ENCODE measurements around the gene CCDC71L. TPM values are rescaled to one million over a fixed set of nuclear protein-coding genes. Genes with fewer than 3 reads are reported as not detected.

Gene CCDC71L
- total and polyA plus RNA-seq, 4 experiments from 2014 or later = 2.6 to 16.6 (median 10.6) TPM

DNA sequence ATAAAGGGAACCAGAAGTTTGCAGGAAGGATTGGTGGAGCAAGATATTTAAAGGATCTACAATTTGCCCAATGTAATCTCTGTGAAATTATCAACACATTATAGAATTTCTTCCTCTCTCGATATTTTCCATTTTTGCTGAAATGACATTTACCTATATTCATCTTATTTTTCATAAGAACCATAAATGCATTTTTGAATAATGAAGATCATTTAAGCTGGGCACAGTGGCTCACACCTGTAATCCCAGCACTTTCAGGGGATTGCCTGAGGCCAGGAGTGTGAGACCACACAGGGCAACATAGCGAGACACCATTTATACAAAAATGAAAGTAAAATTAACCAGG, 37.7 kb downstream of the CCDC71L start:
- Histone ChIP-seq H3K4me1 (ENCODE audit: insufficient read depth, low read length) (no peaks in the 10 kb centered on the region), H3K9me3 (ENCODE audit: control insufficient read depth in 1 of 2, low read length in 2 of 2) (no peaks in the 10 kb centered on the region), H3K27me3 (ENCODE audit: insufficient read depth, low read length) (no peaks in the 10 kb centered on the region), H3K4me3 (ENCODE audit: low read length in 2 of 2) (no peak overlapping the region), H3K27ac (ENCODE audit: low read depth, low read length) (no peak overlapping the region), H3K36me3 (ENCODE audit: insufficient read depth, low read length) (no peaks in the 10 kb centered on the region)
- no peak overlapping the region for H3K4me3 Mint-ChIP-seq
- no peaks in the 10 kb centered on the region for H3K36me3 Mint-ChIP-seq
- intact Hi-C loops (cut with micrococcal nuclease) = no loop called here
- ChIA-PET CTCF (ENCODE audit: partially characterized antibody) (no interaction called here), POLR2A (ENCODE audit: partially characterized antibody) (no interaction called here)
- H3K4me1 Mint-ChIP-seq = peaks cover 0 to 1% (median 0%) of the 10 kb centered on the region in 4 donors
- no peak for DNase-seq
- H3K9me3 Mint-ChIP-seq = peaks cover 0 to 16% (median 7%) of the 10 kb centered on the region in 8 donors
- H3K27me3 Mint-ChIP-seq = peaks cover 0 to 3% of the 10 kb centered on the region in 2 donors
- H3K27ac Mint-ChIP-seq = no peak overlapping the region

DNA sequence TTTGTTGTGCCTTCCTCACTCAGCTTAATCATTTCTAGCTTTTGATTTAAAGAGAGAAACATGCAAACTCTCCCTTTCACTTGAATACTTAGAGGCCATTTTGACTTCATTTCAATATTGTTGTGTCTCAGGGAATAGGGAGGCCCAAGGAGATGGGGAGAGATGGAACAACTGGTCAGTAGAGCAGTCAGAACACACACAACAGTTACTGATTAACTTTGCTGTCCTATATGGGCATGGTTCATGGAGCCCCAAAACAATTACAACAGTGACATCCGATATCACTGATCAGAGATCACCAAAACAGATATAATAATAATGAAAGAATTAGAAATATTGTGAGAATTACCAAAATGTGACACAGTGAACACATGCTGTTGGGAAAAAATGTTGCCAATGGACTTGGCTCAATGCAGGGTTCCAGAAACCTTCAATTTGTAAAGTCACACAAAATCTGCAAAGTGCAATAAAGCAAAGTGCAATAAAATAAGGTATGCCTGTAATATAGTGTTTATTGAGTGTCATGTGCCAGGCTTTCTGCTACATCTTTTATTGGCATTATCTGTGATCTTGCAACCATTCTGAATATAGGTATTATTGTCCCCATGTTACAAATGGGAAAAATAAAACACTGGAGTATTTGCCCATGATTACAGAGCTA, 38.2 kb downstream of the CCDC71L start:
- H3K9me3 ChIP-seq (ENCODE audit: control insufficient read depth in 1 of 2, low read length in 2 of 2) = no peaks in the 10 kb centered on the region
- peaks cover 0 to 1% (median 0%) of the 10 kb centered on the region in 4 donors for H3K4me1 Mint-ChIP-seq
- peaks cover 0 to 16% (median 7%) of the 10 kb centered on the region in 8 donors for H3K9me3 Mint-ChIP-seq
- H3K36me3 ChIP-seq (ENCODE audit: insufficient read depth, low read length) = no peaks in the 10 kb centered on the region
- no peaks in the 10 kb centered on the region for H3K36me3 Mint-ChIP-seq
- no peak overlapping the region for H3K4me3 ChIP-seq (ENCODE audit: low read length in 2 of 2)
- H3K27ac Mint-ChIP-seq = no peak overlapping the region
- no peaks in the 10 kb centered on the region for H3K27me3 ChIP-seq (ENCODE audit: insufficient read depth, low read length)
- intact Hi-C loops (cut with micrococcal nuclease) = no loop called here
- CTCF ChIA-PET (ENCODE audit: partially characterized antibody) = interaction anchor here (0.9 kb wide), 1 partner anchor 13 kb away, joined by 3 read pairs; no protein-coding TSS in a partner anchor
- H3K4me1 ChIP-seq (ENCODE audit: insufficient read depth, low read length) = no peaks in the 10 kb centered on the region
- peaks cover 0 to 3% of the 10 kb centered on the region in 2 donors for H3K27me3 Mint-ChIP-seq
- H3K4me3 Mint-ChIP-seq = no peak overlapping the region
- no peak overlapping the region for H3K27ac ChIP-seq (ENCODE audit: low read depth, low read length)
- POLR2A ChIA-PET (ENCODE audit: partially characterized antibody) = no interaction called here
- DNase-seq = no peak

DNA sequence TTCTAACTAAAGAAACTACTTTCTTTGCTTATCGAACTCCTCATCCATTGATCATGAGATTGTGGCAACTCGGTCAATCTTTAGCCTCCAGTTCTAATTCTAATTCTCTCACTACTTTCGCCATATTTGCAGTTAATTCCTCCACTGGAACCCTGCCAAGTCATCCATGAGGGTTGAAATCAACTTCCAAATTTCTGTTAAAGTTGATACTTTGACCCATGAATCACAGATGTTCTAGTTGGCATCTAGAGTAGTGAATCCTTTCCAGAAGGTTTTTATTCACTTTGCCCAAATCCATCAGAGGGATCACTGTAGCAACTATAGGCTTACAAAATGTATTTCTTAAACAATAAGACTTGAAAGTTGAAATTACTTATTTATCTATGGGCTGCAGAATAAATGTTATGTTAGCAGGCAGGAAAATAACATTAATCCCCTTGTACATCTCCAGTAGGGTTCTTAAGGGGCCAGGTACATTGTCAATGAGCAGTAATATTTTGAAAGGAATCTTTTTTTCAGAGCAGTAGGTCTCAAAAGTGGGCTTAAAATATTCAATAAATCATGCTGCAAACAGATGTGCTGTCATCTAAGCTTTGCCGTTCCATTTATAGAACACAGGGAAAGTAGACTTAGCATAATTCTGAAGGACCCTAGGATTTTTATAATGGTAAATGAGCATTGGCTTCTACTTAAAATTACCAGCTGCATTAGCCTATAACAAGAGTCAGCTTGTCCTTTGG, 39.4 kb downstream of the CCDC71L start:
- Histone ChIP-seq H3K4me3 (ENCODE audit: low read length in 2 of 2) (no peak overlapping the region), H3K9me3 (ENCODE audit: control insufficient read depth in 1 of 2, low read length in 2 of 2) (no peaks in the 10 kb centered on the region), H3K27me3 (ENCODE audit: insufficient read depth, low read length) (no peaks in the 10 kb centered on the region), H3K4me1 (ENCODE audit: insufficient read depth, low read length) (no peaks in the 10 kb centered on the region), H3K36me3 (ENCODE audit: insufficient read depth, low read length) (no peaks in the 10 kb centered on the region), H3K27ac (ENCODE audit: low read depth, low read length) (no peak overlapping the region)
- Mint-ChIP-seq H3K4me3 (no peak overlapping the region), H3K9me3 (peaks cover 0 to 16% (median 7%) of the 10 kb centered on the region in 8 donors), H3K36me3 (no peaks in the 10 kb centered on the region), H3K27ac (no peak overlapping the region), H3K4me1 (peaks cover 0 to 1% (median 0%) of the 10 kb centered on the region in 4 donors), H3K27me3 (peaks cover 0 to 3% of the 10 kb centered on the region in 2 donors)
- CTCF ChIA-PET (ENCODE audit: partially characterized antibody) = no interaction called here
- POLR2A ChIA-PET (ENCODE audit: partially characterized antibody) = no interaction called here
- DNase-seq = no peak
- intact Hi-C loops (cut with micrococcal nuclease) = no loop called here

DNA sequence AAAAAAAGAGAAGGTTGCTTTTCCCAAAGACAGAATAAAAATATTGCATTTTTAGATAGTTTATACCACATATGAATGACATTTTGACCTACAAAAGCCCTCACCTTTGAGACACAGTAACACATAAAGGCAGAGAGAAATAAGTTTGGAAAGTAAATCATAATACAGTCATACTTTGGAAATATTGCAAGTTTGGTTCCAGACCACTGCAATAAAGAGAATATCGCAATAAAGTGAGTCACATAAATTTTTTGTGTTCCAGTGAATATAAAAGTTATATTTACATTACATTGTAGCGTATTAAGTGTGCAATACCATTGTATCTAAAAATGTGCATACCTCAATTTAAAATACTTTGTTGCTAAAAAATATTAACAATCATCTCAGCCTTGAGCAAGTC, 40.3 kb downstream of the CCDC71L start:
- no peak for DNase-seq
- H3K27me3 Mint-ChIP-seq = peaks cover 0 to 3% of the 10 kb centered on the region in 2 donors
- peaks cover 0 to 16% (median 7%) of the 10 kb centered on the region in 8 donors for H3K9me3 Mint-ChIP-seq
- Histone ChIP-seq H3K27me3 (ENCODE audit: insufficient read depth, low read length) (no peaks in the 10 kb centered on the region), H3K4me1 (ENCODE audit: insufficient read depth, low read length) (no peaks in the 10 kb centered on the region), H3K36me3 (ENCODE audit: insufficient read depth, low read length) (no peaks in the 10 kb centered on the region), H3K27ac (ENCODE audit: low read depth, low read length) (no peak overlapping the region), H3K4me3 (ENCODE audit: low read length in 2 of 2) (no peak overlapping the region), H3K9me3 (ENCODE audit: control insufficient read depth in 1 of 2, low read length in 2 of 2) (no peaks in the 10 kb centered on the region)
- H3K4me1 Mint-ChIP-seq = peaks cover 0 to 1% (median 0%) of the 10 kb centered on the region in 4 donors
- no peak overlapping the region for H3K4me3 Mint-ChIP-seq
- H3K36me3 Mint-ChIP-seq = no peaks in the 10 kb centered on the region
- H3K27ac Mint-ChIP-seq = no peak overlapping the region
- ChIA-PET POLR2A (ENCODE audit: partially characterized antibody) (no interaction called here), CTCF (ENCODE audit: partially characterized antibody) (no interaction called here)
- intact Hi-C loops (cut with micrococcal nuclease) = no loop called here

DNA sequence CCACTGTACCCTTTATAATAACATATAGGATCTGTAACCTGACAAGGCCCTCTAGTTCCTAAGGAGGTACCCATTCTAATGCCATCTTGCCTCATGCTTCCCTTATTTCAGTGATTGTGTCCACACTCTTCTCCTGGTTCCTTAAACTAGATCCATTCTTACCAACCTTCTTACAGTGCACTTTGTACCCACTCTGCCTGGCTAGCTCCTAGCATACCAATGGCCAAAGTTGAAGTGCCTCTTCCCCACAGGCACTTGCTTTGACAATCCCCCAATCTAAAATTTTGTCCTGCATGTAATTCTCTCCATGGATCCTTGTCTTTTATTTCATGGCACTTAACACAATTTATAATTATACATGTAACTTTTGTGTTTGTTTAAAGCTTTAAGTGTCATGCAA, 40.9 kb downstream of the CCDC71L start:
- peaks cover 0 to 3% of the 10 kb centered on the region in 2 donors for H3K27me3 Mint-ChIP-seq
- Histone ChIP-seq H3K27me3 (ENCODE audit: insufficient read depth, low read length) (no peaks in the 10 kb centered on the region), H3K36me3 (ENCODE audit: insufficient read depth, low read length) (no peaks in the 10 kb centered on the region), H3K4me1 (ENCODE audit: insufficient read depth, low read length) (no peaks in the 10 kb centered on the region), H3K4me3 (ENCODE audit: low read length in 2 of 2) (no peak overlapping the region), H3K9me3 (ENCODE audit: control insufficient read depth in 1 of 2, low read length in 2 of 2) (no peaks in the 10 kb centered on the region), H3K27ac (ENCODE audit: low read depth, low read length) (no peak overlapping the region)
- ChIA-PET POLR2A (ENCODE audit: partially characterized antibody) (interaction anchor here (1.2 kb wide), 1 partner anchor 22 kb away, joined by 3 read pairs; no protein-coding TSS in a partner anchor), CTCF (ENCODE audit: partially characterized antibody) (no interaction called here)
- intact Hi-C loops (cut with micrococcal nuclease) = no loop called here
- no peaks in the 10 kb centered on the region for H3K36me3 Mint-ChIP-seq
- no peak overlapping the region for H3K4me3 Mint-ChIP-seq
- H3K27ac Mint-ChIP-seq = no peak overlapping the region
- H3K9me3 Mint-ChIP-seq = peaks cover 0 to 16% (median 7%) of the 10 kb centered on the region in 8 donors
- DNase-seq = no peak
- no peaks in the 10 kb centered on the region for H3K4me1 Mint-ChIP-seq

DNA sequence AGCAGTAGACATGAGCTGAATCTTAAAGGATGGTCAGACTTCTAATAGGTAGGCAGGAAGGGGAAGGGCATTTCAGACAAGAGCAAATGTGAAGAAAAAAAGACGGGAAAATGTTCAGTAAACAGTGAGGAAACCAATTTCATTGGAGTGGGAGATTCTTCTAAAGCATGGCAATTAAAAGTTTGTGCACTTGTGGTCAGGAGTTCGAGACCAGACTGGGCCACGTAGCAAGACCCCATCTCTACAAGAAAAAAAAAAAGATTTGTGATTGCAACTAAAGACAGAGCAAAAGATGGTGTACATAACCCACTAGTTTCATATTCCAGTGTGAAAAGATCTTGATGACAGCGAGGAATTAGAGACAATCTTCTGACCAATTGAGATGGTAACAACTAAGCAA, 41.7 kb downstream of the CCDC71L start:
- H3K4me1 Mint-ChIP-seq = no peaks in the 10 kb centered on the region
- ChIA-PET CTCF (ENCODE audit: partially characterized antibody) (no interaction called here), POLR2A (ENCODE audit: partially characterized antibody) (interaction anchor here (1.2 kb wide), 1 partner anchor 21 kb away, joined by 3 read pairs; no protein-coding TSS in a partner anchor)

DNA sequence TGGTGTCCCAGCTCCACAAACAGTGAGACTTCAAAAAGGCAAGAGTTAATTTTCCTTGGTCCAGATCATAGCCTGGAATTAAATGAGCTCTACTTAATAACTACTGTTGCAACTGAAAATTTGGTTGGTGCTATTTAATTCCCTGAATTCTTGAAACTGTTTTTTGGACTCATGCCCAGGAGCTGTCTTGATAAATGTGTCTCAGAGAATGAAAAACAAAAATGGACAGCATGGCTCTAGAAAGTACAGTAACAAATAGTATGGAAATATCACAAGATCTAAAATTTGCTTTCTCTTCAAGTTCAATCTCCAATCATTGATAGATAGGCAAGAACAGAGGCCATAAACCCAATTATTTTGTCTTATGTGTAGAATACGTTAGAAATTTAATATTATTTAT, 42.5 kb downstream of the CCDC71L start:
- Histone ChIP-seq H3K27ac (ENCODE audit: low read depth, low read length) (no peak overlapping the region), H3K27me3 (ENCODE audit: insufficient read depth, low read length) (no peaks in the 10 kb centered on the region), H3K9me3 (ENCODE audit: control insufficient read depth in 1 of 2, low read length in 2 of 2) (no peaks in the 10 kb centered on the region), H3K4me1 (ENCODE audit: insufficient read depth, low read length) (no peaks in the 10 kb centered on the region), H3K36me3 (ENCODE audit: insufficient read depth, low read length) (no peaks in the 10 kb centered on the region), H3K4me3 (ENCODE audit: low read length in 2 of 2) (no peak overlapping the region)
- POLR2A ChIA-PET (ENCODE audit: partially characterized antibody) = no interaction called here
- H3K27me3 Mint-ChIP-seq = peaks cover 0 to 3% of the 10 kb centered on the region in 2 donors
- H3K4me3 Mint-ChIP-seq = no peak overlapping the region
- H3K27ac Mint-ChIP-seq = no peak overlapping the region
- intact Hi-C loops (cut with micrococcal nuclease) = no loop called here
- DNase-seq = no peak
- H3K36me3 Mint-ChIP-seq = no peaks in the 10 kb centered on the region
- CTCF ChIA-PET (ENCODE audit: partially characterized antibody) = no interaction called here
- H3K4me1 Mint-ChIP-seq = no peaks in the 10 kb centered on the region
- H3K9me3 Mint-ChIP-seq = peaks cover 0 to 19% (median 6%) of the 10 kb centered on the region in 8 donors

More for the DNA sequence above, 41.7 kb downstream of the CCDC71L start:
- H3K4me1 ChIP-seq (ENCODE audit: insufficient read depth, low read length) = no peaks in the 10 kb centered on the region
- no peaks in the 10 kb centered on the region for H3K9me3 ChIP-seq (ENCODE audit: control insufficient read depth in 1 of 2, low read length in 2 of 2)
- no peaks in the 10 kb centered on the region for H3K36me3 Mint-ChIP-seq
- intact Hi-C loops (cut with micrococcal nuclease) = no loop called here
- no peak overlapping the region for H3K4me3 Mint-ChIP-seq
- H3K27me3 Mint-ChIP-seq = peaks cover 0 to 3% of the 10 kb centered on the region in 2 donors
- H3K27ac ChIP-seq (ENCODE audit: low read depth, low read length) = no peak overlapping the region
- H3K36me3 ChIP-seq (ENCODE audit: insufficient read depth, low read length) = no peaks in the 10 kb centered on the region
- H3K27me3 ChIP-seq (ENCODE audit: insufficient read depth, low read length) = no peaks in the 10 kb centered on the region
- DNase-seq = no peak
- H3K9me3 Mint-ChIP-seq = peaks cover 0 to 16% (median 7%) of the 10 kb centered on the region in 8 donors
- no peak overlapping the region for H3K4me3 ChIP-seq (ENCODE audit: low read length in 2 of 2)
- H3K27ac Mint-ChIP-seq = no peak overlapping the region
